IMR-90 (cell line): ENCODE measurements around the gene EPHA6. TPM values are rescaled to one million over a fixed set of nuclear protein-coding genes. Genes with fewer than 3 reads are reported as not detected.

Experiments
- ATAC-seq: fragments of 200-7000 bp; cut with Tn5 transposase; 2 replicates; pipeline ENCODE4 v1.9.1; 2020; ENCODE audit warnings: low read depth, mild to moderate bottlenecking, moderate library complexity
- BruUV-seq: library from RNA; stranded (reverse); fragments of 400-500 nt; replicated peaks from 2 replicates; lab custom pipeline; 2021; lab: Mats Ljungman, UMichigan
- CTCF ChIA-PET: fragments of 300-600 bp; formaldehyde crosslinking; extraction: SDS; loops from one replicate; lab custom pipeline; 2021; ENCODE audit warnings: antibody characterized with exemption; lab: Yijun Ruan, JAX
- POLR2A ChIA-PET: fragments of 300-600 bp; sonication (Branson Sonifier 250); formaldehyde crosslinking; loops from one replicate; lab custom pipeline; 2022; ENCODE audit warnings: antibody characterized with exemption; ENCODE audit not compliant: unreplicated experiment; lab: Charles Lee
- DNase-seq: peaks from one replicate; pipeline ENCODE4 v3.0.0; 2013
- H2AFZ ChIP-seq: replicated peaks from 2 replicates; pipeline ENCODE3; 2013; ENCODE audit warnings: low read length, mild to moderate bottlenecking; ENCODE audit not compliant: poor library complexity
- H2AK5ac ChIP-seq: 2 replicates; pipeline ENCODE4 v1.6.1; 2013; ENCODE audit warnings: low read depth, low read length, inconsistent platforms
- H2AK9ac ChIP-seq: replicated peaks from 2 replicates; pipeline ENCODE3; 2013; ENCODE audit warnings: mild to moderate bottlenecking, low read depth, low read length, moderate library complexity; ENCODE audit not compliant: poor library complexity
- H2BK120ac ChIP-seq: 2 replicates; pipeline ENCODE4 v1.6.1; 2013; ENCODE audit warnings: low read depth, low read length, inconsistent platforms
- H2BK15ac ChIP-seq: 3 replicates; pipeline ENCODE4 v1.6.1; 2013; ENCODE audit warnings: low read depth, low read length, inconsistent platforms
- H2BK20ac ChIP-seq: 2 replicates; pipeline ENCODE4 v1.6.1; 2013; ENCODE audit warnings: low read depth, mild to moderate bottlenecking, inconsistent platforms, low read length, moderate library complexity
- H2BK5ac ChIP-seq: 2 replicates; pipeline ENCODE4 v1.6.1; 2013; ENCODE audit warnings: mild to moderate bottlenecking, low read depth, low read length, inconsistent platforms; ENCODE audit not compliant: poor library complexity, severe bottlenecking
- H3K14ac ChIP-seq: replicated peaks from 2 replicates; pipeline ENCODE4 v1.6.1; 2013; ENCODE audit warnings: low read depth, low read length, inconsistent platforms
- H3K18ac ChIP-seq: 2 replicates; pipeline ENCODE4 v1.6.1; 2013; ENCODE audit warnings: low read depth, low read length, control low read depth
- H3K23ac ChIP-seq: 2 replicates; pipeline ENCODE4 v1.6.1; 2013; ENCODE audit warnings: low read depth, low read length, inconsistent platforms
- H3K27ac ChIP-seq: 2 replicates; pipeline ENCODE4 v1.5.1; 2013; ENCODE audit warnings: mild to moderate bottlenecking, control low read depth, low read length; ENCODE audit not compliant: insufficient read depth
- H3K27me3 ChIP-seq: 2 replicates; pipeline ENCODE4 v1.6.1; 2013; ENCODE audit warnings: low read length; ENCODE audit not compliant: control insufficient read depth, insufficient read depth
- H3K36me3 ChIP-seq: 2 replicates; pipeline ENCODE4 v1.6.1; 2013; ENCODE audit warnings: low read length, mixed read lengths; ENCODE audit not compliant: control insufficient read depth, insufficient read depth
- H3K4ac ChIP-seq: 2 replicates; pipeline ENCODE4 v1.6.1; 2013; ENCODE audit warnings: low read depth, low read length, inconsistent platforms
- H3K4me1 ChIP-seq: 2 replicates; pipeline ENCODE4 v1.6.1; 2013; ENCODE audit warnings: low read length, mixed read lengths; ENCODE audit not compliant: control insufficient read depth, insufficient read depth
- H3K4me2 ChIP-seq: 2 replicates; pipeline ENCODE4 v1.6.1; 2013; ENCODE audit warnings: low read depth, mild to moderate bottlenecking, control low read depth, low read length, moderate library complexity
- H3K4me3 ChIP-seq: 2 replicates; pipeline ENCODE4 v1.5.1; 2013; ENCODE audit warnings: low read depth, mild to moderate bottlenecking, control low read depth, low read length, moderate library complexity; ENCODE audit not compliant: insufficient read depth
- H3K56ac ChIP-seq: 2 replicates; pipeline ENCODE4 v1.6.1; 2013; ENCODE audit warnings: low read length, inconsistent platforms; ENCODE audit not compliant: insufficient read depth; ENCODE audit errors: extremely low read depth
- H3K79me1 ChIP-seq, 2 experiments: 2 replicates each; pipeline ENCODE4 v1.6.1; 2013; ENCODE audit warnings: low read length in 2 of 2, inconsistent platforms in 1 of 2, low read depth in 1 of 2
- H3K9ac ChIP-seq: 2 replicates; pipeline ENCODE4 v1.6.1; 2013; ENCODE audit warnings: low read depth, low read length, control low read depth
- H3K9me1 ChIP-seq: 2 replicates; pipeline ENCODE4 v1.6.1; 2013; ENCODE audit warnings: low read length, inconsistent platforms; ENCODE audit not compliant: insufficient read depth
- H3K9me3 ChIP-seq: 2 replicates; pipeline ENCODE4 v1.6.1; 2013; ENCODE audit warnings: low read length; ENCODE audit not compliant: control insufficient read depth, insufficient read depth
- H4K20me1 ChIP-seq: 2 replicates; pipeline ENCODE4 v1.6.1; 2013; ENCODE audit warnings: low read length, inconsistent platforms; ENCODE audit not compliant: insufficient read depth
- H4K5ac ChIP-seq: 2 replicates; pipeline ENCODE4 v1.6.1; 2013; ENCODE audit warnings: mild to moderate bottlenecking, low read depth, low read length, control low read depth
- H4K8ac ChIP-seq, 2 experiments: 2 replicates each; pipeline ENCODE4 v1.6.1; 2013; ENCODE audit warnings: low read depth in 2 of 2, low read length in 2 of 2, control low read depth in 1 of 2, inconsistent platforms in 1 of 2
- H4K91ac ChIP-seq: 2 replicates; pipeline ENCODE4 v1.6.1; 2013; ENCODE audit warnings: low read depth, low read length, inconsistent platforms; ENCODE audit not compliant: insufficient read depth
- BHLHE40 ChIP-seq: fragments of 150-350 bp; IDR thresholded peaks from 2 replicates; pipeline ENCODE4 v1.6.1; 2016; ENCODE audit warnings: mild to moderate bottlenecking, low read depth, low read length
- CEBPB ChIP-seq: IDR thresholded peaks from 2 replicates; pipeline ENCODE4 v1.6.1; 2012; ENCODE audit warnings: low read depth, low read length, improper control_type of control experiment
- CHD1 ChIP-seq: IDR thresholded peaks from 2 replicates; pipeline ENCODE4 v1.6.1; 2012; ENCODE audit warnings: low read depth, low read length, improper control_type of control experiment
- ELK1 ChIP-seq: fragments of 150-350 bp; IDR thresholded peaks from 2 replicates; pipeline ENCODE4 v1.6.1; 2016; ENCODE audit warnings: low read depth, mild to moderate bottlenecking, low read length, moderate library complexity, borderline replicate concordance
- FOS ChIP-seq: fragments of 150-350 bp; IDR thresholded peaks from 2 replicates; pipeline ENCODE4 v1.6.1; 2016; ENCODE audit warnings: low read depth, low read length
- MAFK ChIP-seq: IDR thresholded peaks from 2 replicates; pipeline ENCODE4 v1.6.1; 2012; ENCODE audit warnings: low read depth, low read length, improper control_type of control experiment
- MAZ ChIP-seq: IDR thresholded peaks from 2 replicates; pipeline ENCODE4 v1.6.1; 2012; ENCODE audit warnings: low read depth, mild to moderate bottlenecking, low read length, improper control_type of control experiment, moderate library complexity, borderline replicate concordance
- MXI1 ChIP-seq: IDR thresholded peaks from 2 replicates; pipeline ENCODE4 v1.6.1; 2012; ENCODE audit warnings: low read depth, mild to moderate bottlenecking, low read length, moderate library complexity, borderline replicate concordance
- NFE2L2 ChIP-seq: fragments of 150-350 bp; IDR thresholded peaks from 2 replicates; pipeline ENCODE4 v1.6.1; 2016; ENCODE audit warnings: low read depth, mild to moderate bottlenecking, low read length
- POLR2A ChIP-seq: IDR thresholded peaks from 2 replicates; pipeline ENCODE4 v1.6.1; 2012; ENCODE audit warnings: mild to moderate bottlenecking, low read depth, low read length
- RAD21 ChIP-seq: IDR thresholded peaks from 2 replicates; pipeline ENCODE4 v1.6.1; 2012; ENCODE audit warnings: low read length, improper control_type of control experiment
- RCOR1 ChIP-seq: IDR thresholded peaks from 2 replicates; pipeline ENCODE4 v1.6.1; 2012; ENCODE audit warnings: mild to moderate bottlenecking, low read length, improper control_type of control experiment; ENCODE audit not compliant: insufficient replicate concordance
- RFX5 ChIP-seq: IDR thresholded peaks from 2 replicates; pipeline ENCODE4 v1.8.0; 2012; ENCODE audit warnings: low read depth, mild to moderate bottlenecking, low read length, moderate library complexity
- SMC3 ChIP-seq: fragments of 150-350 bp; IDR thresholded peaks from 2 replicates; pipeline ENCODE4 v1.6.1; 2016; ENCODE audit warnings: low read depth, mild to moderate bottlenecking, antibody characterized with exemption, low read length, moderate library complexity
- WGBS, 2 experiments: methylation state at CpG; one replicate each; pipeline versions ENCODE4 v1.1.5 to v1.1.7; 2013; ENCODE audit warnings: missing lambda C conversion rate in 2 of 2; ENCODE audit not compliant: insufficient read length in 1 of 2; ENCODE audit errors: extremely low coverage in 2 of 2; 5-methylcytosine and 5-hydroxymethylcytosine counted together
- dilution Hi-C: fragments of 300-500 bp; cut with HindIII; formaldehyde crosslinking; loops from one replicate; pipeline ENCODE4 v1.14.3; 2018; ENCODE audit warnings: low sequenced_read_pairs; ENCODE audit not compliant: unreplicated experiment
- in situ Hi-C: fragments of 300-500 bp; cut with MboI; formaldehyde crosslinking; loops from 3 replicates; pipeline ENCODE4 v1.14.3; 2019; ENCODE audit warnings: low sequenced_read_pairs, inconsistent platforms, mixed read lengths
- intact Hi-C: fragments of 100-400 bp; cut with micrococcal nuclease; formaldehyde crosslinking; loops from 2 replicates; pipeline ENCODE4 v1.10.0; 2022
- polyA plus RNA-seq, 3 experiments: library from polyadenylated mRNA; depleted of rRNA; stranded (reverse); fragments of >200 nt; gene quantifications; 2 replicates each; pipeline ENCODE4 v1.2.3, GENCODE V29; 2012; ENCODE audit warnings: low replicate concordance in 1 of 3
- total RNA-seq: library from RNA; depleted of rRNA; stranded (reverse); fragments of >200 nt; gene quantifications from 2 replicates; pipeline ENCODE4 v1.2.3, GENCODE V29; 2012
- TF ChIP-seq, protein P1 (sequence below): conservative IDR thresholded peaks from 2 replicates; pipeline ENCODE4 v1.5.1; 2012; ENCODE audit warnings: mild to moderate bottlenecking, low read depth, low read length, improper control_type of control experiment
- TF ChIP-seq, protein P2 (sequence below): fragments of 150-350 bp; IDR thresholded peaks from 2 replicates; pipeline ENCODE4 v1.6.1; 2017; ENCODE audit warnings: mild to moderate bottlenecking, antibody characterized with exemption, low read length, low read depth

Gene EPHA6
- total and polyA plus RNA-seq, 2 of the 4 experiments (the other 2 are of a cell fraction): not detected

GRCh38 chr3:96865605-96866004 is 51.2 kb downstream of the EPHA6 start:
- Histone ChIP-seq H3K79me1 (no peaks in the 10 kb centered on the region), H2BK5ac (no peak overlapping the region), H3K4me3 (no peak overlapping the region), H3K23ac (no peak overlapping the region), H3K14ac (no peak overlapping the region), H3K4ac (no peak overlapping the region), H3K9me3 (no peaks in the 10 kb centered on the region), H4K91ac (no peak overlapping the region), H2BK20ac (no peak overlapping the region), H2AFZ (no peak overlapping the region), H3K18ac (no peak overlapping the region), H3K9ac (no peak overlapping the region), H4K8ac (no peak overlapping the region), H3K56ac (no peak overlapping the region), H3K27ac (no peak overlapping the region), H4K20me1 (no peaks in the 10 kb centered on the region), H2AK5ac (no peak overlapping the region), H2AK9ac (no peak overlapping the region), H4K5ac (no peak overlapping the region), H2BK120ac (no peak overlapping the region), H3K4me1 (no peaks in the 10 kb centered on the region), H3K36me3 (no peaks in the 10 kb centered on the region), H3K27me3 (no peaks in the 10 kb centered on the region), H2BK15ac (no peak overlapping the region), H3K9me1 (no peaks in the 10 kb centered on the region), H3K4me2 (no peak overlapping the region)
- ATAC-seq: no peak
- CTCF ChIA-PET: no interaction called here
- no TSS peak for BruUV-seq
- TF ChIP-seq, protein P1, sequence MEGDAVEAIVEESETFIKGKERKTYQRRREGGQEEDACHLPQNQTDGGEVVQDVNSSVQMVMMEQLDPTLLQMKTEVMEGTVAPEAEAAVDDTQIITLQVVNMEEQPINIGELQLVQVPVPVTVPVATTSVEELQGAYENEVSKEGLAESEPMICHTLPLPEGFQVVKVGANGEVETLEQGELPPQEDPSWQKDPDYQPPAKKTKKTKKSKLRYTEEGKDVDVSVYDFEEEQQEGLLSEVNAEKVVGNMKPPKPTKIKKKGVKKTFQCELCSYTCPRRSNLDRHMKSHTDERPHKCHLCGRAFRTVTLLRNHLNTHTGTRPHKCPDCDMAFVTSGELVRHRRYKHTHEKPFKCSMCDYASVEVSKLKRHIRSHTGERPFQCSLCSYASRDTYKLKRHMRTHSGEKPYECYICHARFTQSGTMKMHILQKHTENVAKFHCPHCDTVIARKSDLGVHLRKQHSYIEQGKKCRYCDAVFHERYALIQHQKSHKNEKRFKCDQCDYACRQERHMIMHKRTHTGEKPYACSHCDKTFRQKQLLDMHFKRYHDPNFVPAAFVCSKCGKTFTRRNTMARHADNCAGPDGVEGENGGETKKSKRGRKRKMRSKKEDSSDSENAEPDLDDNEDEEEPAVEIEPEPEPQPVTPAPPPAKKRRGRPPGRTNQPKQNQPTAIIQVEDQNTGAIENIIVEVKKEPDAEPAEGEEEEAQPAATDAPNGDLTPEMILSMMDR: no peak
- no peak for TF ChIP-seq NFE2L2
- TF ChIP-seq, protein P2, sequence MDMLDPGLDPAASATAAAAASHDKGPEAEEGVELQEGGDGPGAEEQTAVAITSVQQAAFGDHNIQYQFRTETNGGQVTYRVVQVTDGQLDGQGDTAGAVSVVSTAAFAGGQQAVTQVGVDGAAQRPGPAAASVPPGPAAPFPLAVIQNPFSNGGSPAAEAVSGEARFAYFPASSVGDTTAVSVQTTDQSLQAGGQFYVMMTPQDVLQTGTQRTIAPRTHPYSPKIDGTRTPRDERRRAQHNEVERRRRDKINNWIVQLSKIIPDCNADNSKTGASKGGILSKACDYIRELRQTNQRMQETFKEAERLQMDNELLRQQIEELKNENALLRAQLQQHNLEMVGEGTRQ: no peak
- TF ChIP-seq FOS: no peak
- TF ChIP-seq BHLHE40: no peak
- no peak for TF ChIP-seq RAD21
- TF ChIP-seq ELK1: no peak
- no peak for TF ChIP-seq CEBPB
- no peak for TF ChIP-seq MAFK
- TF ChIP-seq MAZ: no peak
- no peak for TF ChIP-seq MXI1
- TF ChIP-seq CHD1: no peak
- no peak for TF ChIP-seq RFX5
- no peak for TF ChIP-seq SMC3
- TF ChIP-seq POLR2A: no peak
- no peak for TF ChIP-seq RCOR1
- no CpG with 5 or more reads among the region's 2 CpGs for WGBS, 2 experiments
- in situ Hi-C loops: no loop called here
- POLR2A ChIA-PET: no interaction called here
- dilution Hi-C loops: no loop called here
- DNase-seq: no peak
- intact Hi-C loops: no loop called here
